T-helper 1 cell treated with Interleukin-12 subunit alpha and Interleukin-12 subunit beta and Interleukin-4 antibody, amounts not matched to agents 30 ng/mL and 1 ng/mL, for 36 hours (primary cell): ENCODE data around the gene KCNJ10. TPM values are rescaled to one million over a fixed set of nuclear protein-coding genes. Genes with fewer than 3 reads are reported as not detected.
"Not testable (repeated sequence)": the region's sequence is repeated elsewhere in the genome, so short reads cannot be mapped to it uniquely, and the experiment has no call there.

Source experiments
- intact Hi-C: fragments of 100-400 bp; cut with micrococcal nuclease; formaldehyde crosslinking; loops from one replicate; pipeline ENCODE4 v1.15.1; 2024
- total RNA-seq: library from RNA; stranded (reverse); gene quantifications from 2 replicates; pipeline ENCODE4 v1.2.3, GENCODE V29; 2022

KCNJ10 gene
- not detected in 2 replicates for total RNA-seq

- intact Hi-C loops, result no loop called here
These were observed at the start of gene KCNJ10 for GRCh38 chr1:160069460-160070231. TSS of gene KCNJ10 (minus strand) at chr1:160070160. CDS start at chr1:160042532, 27,628 bp downstream.

- intact Hi-C loops, result no loop called here
These were observed 49.0 kb upstream of the KCNJ10 start for GRCh38 chr1:160118928-160119327.

GRCh38 chr1:160117709-160118183, 47.8 kb upstream of the KCNJ10 start:
- intact Hi-C loops, result no loop called here

GRCh38 chr1:160117300-160117699, 47.3 kb upstream of the KCNJ10 start:
- intact Hi-C loops, result no loop called here

GRCh38 chr1:160116283-160117147, 46.6 kb upstream of the KCNJ10 start:
- intact Hi-C loops, result no loop called here

- intact Hi-C loops, result no loop called here
These were observed 45.8 kb upstream of the KCNJ10 start, which contains the start of gene ATP1A2 for GRCh38 chr1:160115545-160116282. TSS of gene ATP1A2 (plus strand) at chr1:160115759. CDS start at chr1:160115862, 103 bp downstream.

- intact Hi-C loops, result no loop called here
These were observed 44.1 kb upstream of the KCNJ10 start for GRCh38 chr1:160114085-160114484.

GRCh38 chr1:160113407-160113806, 43.4 kb upstream of the KCNJ10 start:
- intact Hi-C loops, result no loop called here

GRCh38 chr1:160112357-160112756, 42.4 kb upstream of the KCNJ10 start:
- intact Hi-C loops, result no loop called here

- intact Hi-C loops, result not testable (repeated sequence)
These were observed 41.5 kb upstream of the KCNJ10 start for GRCh38 chr1:160111462-160111861.

GRCh38 chr1:160109686-160110085, 39.7 kb upstream of the KCNJ10 start:
- intact Hi-C loops, result loop anchor here (1.0 kb wide), 1 partner anchor 143 kb away; no protein-coding TSS in a partner anchor

GRCh38 chr1:160108888-160109662, 39.1 kb upstream of the KCNJ10 start:
- intact Hi-C loops, result loop anchor here (1.0 kb wide), 1 partner anchor 143 kb away; no protein-coding TSS in a partner anchor

GRCh38 chr1:160107512-160107911, 37.6 kb upstream of the KCNJ10 start:
- intact Hi-C loops, result no loop called here

GRCh38 chr1:160105155-160105554, 35.2 kb upstream of the KCNJ10 start:
- intact Hi-C loops, result no loop called here

- intact Hi-C loops, result loop anchor here (5.0 kb wide), 1 partner anchor 88 kb away; the partner anchor contains the start of gene CASQ1
These were observed 34.5 kb upstream of the KCNJ10 start for GRCh38 chr1:160104486-160104885.

- intact Hi-C loops, result loop anchor here (5.0 kb wide), 1 partner anchor 88 kb away; the partner anchor contains the start of gene CASQ1
These were observed 33.9 kb upstream of the KCNJ10 start for GRCh38 chr1:160103658-160104408.

GRCh38 chr1:160101717-160102522, 32.0 kb upstream of the KCNJ10 start:
- intact Hi-C loops, result loop anchor here (1.0 to 5.0 kb wide), 5 partner anchors 90 to 274 kb away; partner anchors contain the start of genes CASQ1 and PEA15

GRCh38 chr1:160101037-160101716, 31.2 kb upstream of the KCNJ10 start:
- intact Hi-C loops, result loop anchor here (1.0 to 5.0 kb wide), 5 partner anchors 91 to 275 kb away; partner anchors contain the start of genes CASQ1 and PEA15
